ENCODE measurements around the gene SAMD10.

SAMD10 gene

DNA sequence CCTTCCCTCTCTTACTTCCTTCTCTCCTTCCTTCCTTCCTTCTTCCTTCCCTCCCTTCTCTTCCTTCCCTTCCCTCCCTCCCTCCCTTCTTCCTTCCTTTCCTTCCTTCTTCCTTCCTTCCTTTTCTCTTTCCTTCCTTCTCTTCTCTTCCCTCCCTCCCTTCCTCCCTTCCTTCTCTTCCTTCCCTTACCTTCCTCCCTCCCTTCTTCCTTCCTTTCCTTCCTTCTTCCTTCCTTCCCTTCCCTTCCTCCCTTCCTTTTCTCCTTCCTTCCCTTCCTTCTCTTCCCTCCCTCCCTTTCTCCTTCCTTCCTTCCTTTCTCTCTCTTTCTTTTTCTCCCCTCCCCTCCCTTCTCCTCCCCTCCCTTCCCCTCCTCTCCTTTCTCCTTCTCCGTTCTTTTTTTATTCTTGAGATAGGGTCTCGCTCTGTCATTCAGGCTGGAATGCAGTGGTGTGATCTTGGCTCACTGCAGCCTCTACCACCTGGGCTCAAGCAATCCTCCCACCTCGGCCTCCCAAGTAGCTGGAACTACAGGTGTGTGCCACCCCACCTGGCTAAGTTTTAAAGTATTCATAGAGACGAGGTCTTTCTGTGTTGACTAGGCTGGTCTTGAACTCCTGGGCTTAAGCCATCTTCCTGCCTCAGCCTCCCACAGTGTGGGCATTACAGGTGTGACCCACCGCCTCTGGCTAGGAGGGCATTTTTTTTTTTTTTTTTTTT, 8.6 kb downstream of the SAMD10 start:
- peaks cover 2% of the 10 kb centered on the region for H3K27me3 Mint-ChIP-seq (ENCODE audit: low read depth)
- H3K4me1 Mint-ChIP-seq, result peaks cover 15% of the 10 kb centered on the region
- no peak for TF ChIP-seq CTCF (IDR thresholded peaks at IDR 0.05; ENCODE audit: unreplicated experiment in 3 of 3)
- H3K4me3 Mint-ChIP-seq, result peak overlapping the region; percentile 77 to 81 (median 77)
- peaks cover 8% of the 10 kb centered on the region for H3K36me3 Mint-ChIP-seq (ENCODE audit: low read depth)
- no peak overlapping the region for H3K27ac Mint-ChIP-seq
- H3K9me3 Mint-ChIP-seq, result no peaks in the 10 kb centered on the region

DNA sequence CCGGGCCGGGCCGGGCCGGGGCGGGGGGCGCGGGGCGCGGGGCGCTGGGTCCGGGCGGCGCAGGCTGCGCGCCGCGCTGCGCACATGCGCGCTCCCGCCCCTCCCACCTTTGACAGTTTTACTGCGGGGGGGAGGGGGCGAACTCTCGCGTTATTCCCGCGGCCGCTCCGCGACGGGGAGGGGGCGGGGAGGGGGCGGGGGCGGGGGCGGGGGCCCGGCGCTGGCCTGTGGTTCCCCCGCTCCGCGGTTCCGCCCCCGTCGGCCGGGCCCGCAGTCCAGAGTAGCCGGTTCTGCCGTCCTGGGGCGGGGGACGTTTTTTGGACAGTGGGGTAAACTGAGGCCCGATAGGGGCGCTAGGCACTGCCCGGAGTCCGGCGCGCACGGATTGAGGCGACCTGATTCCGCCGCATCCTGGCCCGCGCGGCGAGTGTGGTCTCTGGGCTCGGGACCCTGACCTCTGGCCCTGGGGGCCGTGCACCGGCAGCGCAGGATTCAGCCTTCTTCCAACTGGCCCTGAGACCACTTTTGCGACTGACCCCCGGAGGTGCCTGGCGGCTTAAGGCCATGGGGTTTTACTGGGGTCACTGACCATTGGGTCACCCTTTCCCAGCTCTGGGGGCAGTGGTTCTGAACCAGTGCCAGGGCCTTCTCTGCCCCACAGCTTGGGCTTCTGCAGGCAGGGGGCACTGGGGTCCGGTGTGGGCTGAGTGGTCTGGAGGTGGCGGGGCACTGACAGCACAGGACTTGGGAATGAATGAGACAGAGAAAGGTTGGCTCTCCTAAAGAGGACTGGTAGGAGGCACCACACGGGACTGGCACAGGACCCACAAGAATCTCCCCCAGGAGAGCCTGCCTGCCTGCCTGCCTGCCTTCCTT, 9.4 kb downstream of the SAMD10 start, which contains the start of gene ZNF512B:
TSS of gene ZNF512B (minus strand) at position 93 of the 876 bp plus-strand sequence. CDS start 1,980 bp downstream, outside the sequence.
- no peaks in the 10 kb centered on the region for H3K27me3 Mint-ChIP-seq (ENCODE audit: low read depth)
- H3K36me3 Mint-ChIP-seq (ENCODE audit: low read depth), result peaks cover 10% of the 10 kb centered on the region
- H3K9me3 Mint-ChIP-seq, result no peaks in the 10 kb centered on the region
- H3K4me1 Mint-ChIP-seq, result peaks cover 15% of the 10 kb centered on the region
- peak within 1 kb of the TSS in 2 of 3 experiments; percentile 64 to 75 for H3K27ac Mint-ChIP-seq
- TF ChIP-seq CTCF (IDR thresholded peaks at IDR 0.05; ENCODE audit: unreplicated experiment in 3 of 3), result no peak
- H3K4me3 Mint-ChIP-seq, result peak within 1 kb of the TSS; percentile 87 to 88 (median 87)

- Mint-ChIP-seq H3K9me3 (no peaks in the 10 kb centered on the region), H3K4me1 (peaks cover 15% of the 10 kb centered on the region), H3K4me3 (peak overlapping the region; percentile 87 to 88 (median 87)), H3K36me3 (ENCODE audit: low read depth) (peaks cover 10% of the 10 kb centered on the region), H3K27ac (peak overlapping the region in 2 of 3 experiments; percentile 64 to 75), H3K27me3 (ENCODE audit: low read depth) (no peaks in the 10 kb centered on the region)
- TF ChIP-seq CTCF (IDR thresholded peaks at IDR 0.05; ENCODE audit: unreplicated experiment in 3 of 3), result no peak
These were observed 10.3 kb downstream of the SAMD10 start for GRCh38 chr20:63968928-63969760.

DNA sequence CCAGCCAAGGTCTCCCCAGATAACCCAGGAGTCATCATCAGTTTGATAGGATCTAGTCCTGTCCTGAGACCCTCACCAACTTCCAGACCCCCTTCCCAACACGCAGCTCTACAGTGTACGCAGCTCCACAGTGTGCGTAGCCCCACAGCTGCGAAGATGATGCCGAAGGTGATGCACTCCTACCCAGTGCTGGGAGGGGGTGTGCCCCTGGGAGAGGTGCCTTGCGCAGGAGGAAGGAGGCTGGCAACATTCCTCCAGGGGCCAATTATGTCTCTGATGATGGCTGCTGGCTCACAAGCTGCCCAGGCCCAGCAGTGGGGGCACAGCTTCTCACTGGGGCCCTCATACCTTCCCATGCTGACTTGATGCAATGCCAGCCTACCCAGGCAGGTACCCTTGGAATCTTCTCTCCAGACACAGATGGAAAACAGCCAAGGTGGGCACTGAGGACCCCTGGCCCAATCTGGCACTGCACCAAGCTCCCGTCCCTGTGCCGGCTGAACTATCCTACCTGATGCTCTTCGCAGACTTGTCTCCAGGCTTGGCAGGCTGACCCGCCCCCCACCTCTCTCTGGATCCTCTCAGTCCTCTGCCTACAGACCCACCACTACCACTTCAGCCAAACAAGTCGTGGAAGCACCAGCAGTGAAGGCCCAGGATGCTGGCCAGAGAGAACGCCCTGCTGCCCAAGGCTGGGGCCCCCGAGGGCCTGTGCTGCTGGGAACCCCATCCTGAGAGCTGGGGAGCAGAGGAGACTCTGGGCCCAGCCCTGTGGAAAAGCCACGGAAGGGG, 11.1 kb downstream of the SAMD10 start:
- TF ChIP-seq CTCF (IDR thresholded peaks at IDR 0.05; ENCODE audit: unreplicated experiment in 3 of 3), result no peak
- H3K4me3 Mint-ChIP-seq, result peak overlapping the region; percentile 87 to 88 (median 87)
- peaks cover 6% of the 10 kb centered on the region for H3K4me1 Mint-ChIP-seq
- H3K9me3 Mint-ChIP-seq, result no peaks in the 10 kb centered on the region
- H3K27ac Mint-ChIP-seq, result peak overlapping the region in 1 of 3 experiments; percentile 64
- H3K36me3 Mint-ChIP-seq (ENCODE audit: low read depth), result peaks cover 10% of the 10 kb centered on the region
- no peaks in the 10 kb centered on the region for H3K27me3 Mint-ChIP-seq (ENCODE audit: low read depth)

All from nephron (organoid).